HG03045 (cell line): Measurements from ENCODE around the gene PLK4.
A peak's percentile ranks its signal among the peaks of the same experiment; 100 is the strongest.

Source experiments
- ATAC-seq: cut with Tn5 transposase; IDR thresholded peaks from one replicate; pipeline ENCODE4 v1.9.1; 2021; ENCODE audit warnings: mild to moderate bottlenecking, moderate library complexity; ENCODE audit not compliant: unreplicated experiment

The PLK4 gene

DNA sequence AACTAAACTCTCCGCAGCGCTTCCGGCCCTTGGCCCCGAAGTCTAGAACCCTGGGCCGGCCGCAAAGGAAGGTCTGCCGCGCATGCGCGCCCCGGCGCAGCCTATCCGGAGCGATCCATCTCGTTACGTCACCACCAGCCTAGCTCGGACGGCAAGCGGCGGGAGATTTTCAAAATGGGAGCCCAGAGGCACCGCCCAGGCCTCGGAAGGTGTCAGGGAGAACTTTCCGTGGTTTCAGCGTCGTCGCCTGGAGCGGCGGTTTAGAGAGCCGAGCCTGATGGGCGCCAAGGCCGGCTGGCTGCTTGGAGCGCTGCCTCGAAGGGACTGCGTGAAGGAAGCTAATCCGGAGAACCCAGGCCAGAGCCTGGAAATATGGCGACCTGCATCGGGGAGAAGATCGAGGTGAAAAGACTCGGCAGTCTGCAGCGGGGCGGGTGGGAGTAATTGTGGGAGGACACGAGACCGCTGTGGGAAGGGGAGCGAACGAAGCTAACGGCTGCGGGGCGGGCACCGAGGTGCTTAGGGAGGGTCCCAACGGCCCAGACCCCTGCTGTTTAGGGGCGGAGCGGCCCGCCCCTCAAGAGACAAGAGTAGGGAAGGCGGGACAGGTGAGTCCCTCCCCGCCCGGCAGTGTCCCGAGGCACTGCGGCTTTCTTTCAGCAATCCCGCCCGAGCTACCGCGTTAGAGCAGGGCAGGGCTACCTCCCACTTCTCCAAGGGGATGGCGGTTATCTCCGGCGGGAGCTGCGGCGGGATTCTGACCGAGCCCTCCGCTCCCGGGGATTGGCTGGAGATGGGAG, at the start of gene PLK4:
Gene PLK4, plus strand, starts transcription at position 131 of the 800 bp plus-strand sequence. Its CDS starts 242 bp downstream, at position 373.
- peak; percentile 94 for ATAC-seq

- ATAC-seq: peak; percentile 66
Measured at GRCh38 chr4:127832585-127832984, 48.1 kb upstream of the PLK4 start.

GRCh38 chr4:127843704-127844600, 36.7 kb upstream of the PLK4 start:
- ATAC-seq: no peak

GRCh38 chr4:127844601-127845116, 36.0 kb upstream of the PLK4 start:
- no peak for ATAC-seq

DNA sequence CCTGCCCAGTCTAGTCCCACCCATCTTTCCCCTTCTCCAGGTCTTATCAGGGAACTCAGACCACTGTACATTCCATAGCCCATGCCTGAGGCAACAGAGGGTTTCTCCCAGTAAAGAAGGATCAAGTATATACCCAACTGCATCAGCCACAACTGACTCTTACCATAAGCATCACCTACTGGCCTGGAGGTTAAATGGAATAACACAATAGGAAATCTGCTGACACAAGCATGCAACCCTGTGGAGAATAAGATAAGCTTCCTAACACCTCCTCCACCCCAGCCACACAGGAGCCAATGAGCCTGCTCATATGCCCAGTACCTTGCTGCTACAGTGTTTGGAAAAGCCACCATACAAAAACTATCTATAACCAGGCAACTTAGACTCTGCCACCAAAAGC, 34.6 kb upstream of the PLK4 start:
- ATAC-seq: no peak

- no peak for ATAC-seq
Measured at GRCh38 chr4:127846765-127847164, 33.9 kb upstream of the PLK4 start.

GRCh38 chr4:127849505-127850234, 31.0 kb upstream of the PLK4 start:
- no peak for ATAC-seq

DNA sequence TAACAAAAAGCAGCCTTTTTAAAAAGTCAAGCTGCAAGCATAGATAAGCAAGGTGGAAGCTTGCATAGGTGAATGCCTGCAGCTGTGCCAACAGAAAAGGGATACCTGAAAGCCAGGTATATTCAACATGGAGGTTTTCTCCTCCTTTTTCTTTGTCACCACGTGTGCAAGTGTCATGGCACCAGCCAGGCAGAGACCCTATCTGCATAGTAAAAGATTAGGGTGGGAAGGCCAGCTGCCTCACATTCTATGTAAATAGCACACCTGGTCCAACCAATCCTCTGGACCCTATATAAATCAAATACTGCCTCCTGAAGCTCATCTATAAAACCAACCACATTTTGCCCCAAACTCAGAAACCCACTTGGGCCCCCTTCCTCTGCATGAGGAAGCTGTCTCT, 28.0 kb upstream of the PLK4 start:
- no peak for ATAC-seq

DNA sequence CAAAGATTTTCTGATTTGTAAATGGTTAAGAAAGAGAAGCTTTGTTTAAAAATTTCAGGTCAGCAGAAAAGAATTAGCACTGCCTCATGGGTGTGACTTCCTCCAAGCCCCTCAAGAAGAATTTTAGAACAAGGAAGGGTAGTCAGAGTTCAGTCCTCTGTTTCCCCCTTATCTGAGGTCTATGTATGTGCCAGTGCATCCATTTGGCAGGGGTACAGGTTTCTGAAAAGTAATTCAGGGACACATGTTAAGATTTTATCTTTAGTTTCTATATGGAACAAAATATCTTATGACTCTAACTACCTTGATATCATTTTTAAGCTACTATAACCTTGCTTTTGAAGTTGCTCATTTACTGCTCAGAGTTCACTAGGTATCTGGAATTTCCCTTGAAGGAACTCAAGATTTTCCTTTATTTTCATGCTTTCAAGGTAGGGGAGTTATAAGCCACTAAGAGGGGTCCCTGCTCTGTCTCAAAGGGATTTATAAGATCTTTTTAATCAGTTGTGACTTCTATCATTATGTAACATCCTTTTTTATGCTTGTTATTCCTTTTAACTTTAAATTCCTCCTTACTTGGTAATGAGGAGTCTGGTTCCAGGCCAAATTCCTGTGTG, 24.4 kb upstream of the PLK4 start:
- peak; percentile 16 for ATAC-seq

- ATAC-seq: peak; percentile 84
Measured at GRCh38 chr4:127856813-127857447, 23.8 kb upstream of the PLK4 start.

DNA sequence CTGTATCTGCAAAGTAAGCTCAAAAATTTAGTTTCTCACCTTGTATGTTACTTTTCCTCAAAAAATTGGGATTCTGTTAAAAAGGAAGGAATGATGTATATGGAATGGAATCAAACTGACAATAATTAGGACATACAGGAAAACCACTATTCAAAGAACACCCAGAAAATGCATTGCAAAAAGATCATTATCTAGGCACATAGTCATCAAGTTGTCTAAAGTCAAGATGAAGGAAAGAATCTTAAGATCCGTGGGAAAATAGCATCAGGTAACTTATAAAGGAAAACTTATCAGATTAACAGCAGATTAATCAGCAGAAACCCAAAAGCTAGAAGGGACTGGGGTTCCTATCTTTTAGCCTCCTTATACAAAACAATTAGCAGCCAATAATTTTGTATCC, 23.1 kb upstream of the PLK4 start:
- ATAC-seq: no peak

DNA sequence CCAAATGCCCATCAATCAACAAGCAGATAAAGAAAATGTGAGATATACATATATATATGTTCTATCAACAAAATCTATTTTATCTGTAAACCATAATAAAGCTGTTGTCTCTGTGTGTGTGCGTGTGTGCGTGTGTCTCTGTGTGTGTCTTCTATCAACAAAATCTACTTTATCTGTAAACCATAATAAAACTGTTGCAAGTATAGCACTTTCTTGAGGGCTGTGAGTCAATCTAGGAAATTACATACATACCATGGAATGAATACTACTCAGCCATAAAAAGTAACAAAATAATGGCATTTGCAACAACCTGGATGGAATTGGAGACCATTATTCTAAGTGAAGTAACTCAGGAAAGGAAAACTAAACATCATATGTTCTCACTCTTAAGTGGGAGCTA, 12.5 kb upstream of the PLK4 start:
- no peak for ATAC-seq

- no peak for ATAC-seq
Measured at GRCh38 chr4:127870281-127870680, 10.4 kb upstream of the PLK4 start.

DNA sequence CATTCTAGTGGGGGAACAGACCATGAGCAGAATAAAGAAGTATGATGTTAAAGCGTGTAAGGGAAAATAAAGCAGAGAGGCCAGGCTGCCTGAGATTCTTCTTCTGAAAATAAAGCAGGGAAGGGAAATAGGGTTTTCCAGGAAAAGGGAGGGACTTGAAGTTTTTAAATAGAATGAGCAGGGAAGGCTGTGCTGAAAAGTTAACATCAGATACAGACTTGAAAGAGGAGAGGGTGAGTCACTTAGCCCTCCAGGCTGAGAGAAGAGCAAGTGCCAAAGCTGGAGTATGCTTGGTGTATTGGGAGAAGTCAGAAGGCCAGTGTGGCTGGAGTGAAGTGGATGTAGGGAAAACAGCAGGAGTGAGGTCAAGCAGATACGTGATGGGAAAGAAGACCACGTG, 10.0 kb upstream of the PLK4 start:
- ATAC-seq: no peak

DNA sequence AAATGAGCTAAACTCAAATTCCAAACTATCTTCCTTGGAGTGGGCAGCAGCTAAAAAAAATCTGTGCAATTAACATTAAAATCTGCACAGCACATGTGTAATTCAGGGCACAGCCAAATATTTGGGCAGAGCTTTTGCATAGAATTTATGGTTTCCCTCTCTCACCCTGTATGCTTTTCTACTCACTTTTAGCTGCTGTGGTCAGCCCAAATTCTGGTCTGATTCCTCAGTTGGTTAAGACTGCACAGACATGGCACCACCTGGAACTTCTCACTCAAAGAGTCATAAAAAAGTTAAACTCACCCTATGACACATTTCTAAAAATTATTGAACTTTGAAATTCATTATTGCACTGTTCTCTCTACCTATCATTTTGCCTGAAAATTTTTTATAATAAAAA, 4.9 kb upstream of the PLK4 start:
- ATAC-seq: no peak

- peak; percentile 43 for ATAC-seq
Measured at GRCh38 chr4:127881563-127881864, 821 bp downstream of the PLK4 start.

DNA sequence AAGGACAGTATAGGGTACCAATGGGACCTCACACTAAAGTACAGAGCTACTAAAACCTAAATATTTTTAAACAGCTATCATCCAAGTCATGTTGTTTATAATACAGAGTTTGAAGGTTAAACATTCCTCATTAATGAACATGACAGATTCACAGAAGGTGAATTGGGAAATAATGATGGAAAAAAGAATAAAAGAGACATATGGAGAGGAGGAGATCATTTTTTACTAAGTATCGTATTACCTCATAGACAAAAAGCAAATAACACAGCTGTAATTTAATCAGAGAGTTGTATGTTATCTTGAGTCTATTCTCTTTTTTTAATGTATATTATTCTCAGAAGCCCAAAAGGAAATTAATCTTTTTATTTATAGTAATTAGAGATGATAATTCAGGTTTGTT, 7.9 kb downstream of the PLK4 start:
- no peak for ATAC-seq

- no peak for ATAC-seq
Measured at GRCh38 chr4:127889903-127890302, 9.2 kb downstream of the PLK4 start.

- ATAC-seq: no peak
Measured at GRCh38 chr4:127896069-127896468, 15.4 kb downstream of the PLK4 start.

GRCh38 chr4:127896528-127896927, 15.8 kb downstream of the PLK4 start:
- ATAC-seq: no peak
